ENCODE results near the gene SFMBT1. TPM values are rescaled to one million over a fixed set of nuclear protein-coding genes. Genes with fewer than 3 reads are reported as not detected.

Gene SFMBT1
- total and polyA plus RNA-seq, 2 of the 8 experiments (the other 6 are each of a cell fraction or from before 2014, with no cell fraction given): 8.1 to 16.8 TPM

GRCh38 chr3:52971895-52972294 is 74.0 kb downstream of the SFMBT1 start (continued):
- TF ChIP-seq SAP30 (IDR thresholded peaks at IDR 0.05; ENCODE audit: insufficient read depth, insufficient replicate concordance, low read length) (no peak), ATF3 (IDR thresholded peaks at IDR 0.05; ENCODE audit: insufficient read depth, low read depth, low read length) (no peak), TCF12 (IDR thresholded peaks at IDR 0.05; ENCODE audit: low read depth, low read length) (no peak), HDAC2 (IDR thresholded peaks at IDR 0.05; ENCODE audit: borderline replicate concordance in 1 of 2, low read depth in 2 of 2, low read length in 2 of 2) (no peak), SP1 (IDR thresholded peaks at IDR 0.05; ENCODE audit: low read depth, low read length) (no peak)
- TF ChIP-seq, protein P1, sequence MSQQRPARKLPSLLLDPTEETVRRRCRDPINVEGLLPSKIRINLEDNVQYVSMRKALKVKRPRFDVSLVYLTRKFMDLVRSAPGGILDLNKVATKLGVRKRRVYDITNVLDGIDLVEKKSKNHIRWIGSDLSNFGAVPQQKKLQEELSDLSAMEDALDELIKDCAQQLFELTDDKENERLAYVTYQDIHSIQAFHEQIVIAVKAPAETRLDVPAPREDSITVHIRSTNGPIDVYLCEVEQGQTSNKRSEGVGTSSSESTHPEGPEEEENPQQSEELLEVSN (IDR thresholded peaks at IDR 0.05): no peak
- TF ChIP-seq, protein P2, sequence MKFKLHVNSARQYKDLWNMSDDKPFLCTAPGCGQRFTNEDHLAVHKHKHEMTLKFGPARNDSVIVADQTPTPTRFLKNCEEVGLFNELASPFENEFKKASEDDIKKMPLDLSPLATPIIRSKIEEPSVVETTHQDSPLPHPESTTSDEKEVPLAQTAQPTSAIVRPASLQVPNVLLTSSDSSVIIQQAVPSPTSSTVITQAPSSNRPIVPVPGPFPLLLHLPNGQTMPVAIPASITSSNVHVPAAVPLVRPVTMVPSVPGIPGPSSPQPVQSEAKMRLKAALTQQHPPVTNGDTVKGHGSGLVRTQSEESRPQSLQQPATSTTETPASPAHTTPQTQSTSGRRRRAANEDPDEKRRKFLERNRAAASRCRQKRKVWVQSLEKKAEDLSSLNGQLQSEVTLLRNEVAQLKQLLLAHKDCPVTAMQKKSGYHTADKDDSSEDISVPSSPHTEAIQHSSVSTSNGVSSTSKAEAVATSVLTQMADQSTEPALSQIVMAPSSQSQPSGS (IDR thresholded peaks at IDR 0.05; ENCODE audit: low read length): no peak
